Body of pancreas (tissue), 4 donors: ENCODE measurements around the gene THOC7.

ENCODE experiments used
- CTCF ChIP-seq, 7 experiments: fragments of 450-650 bp in 4 of 7; fragments of 200-600 bp in 3 of 7; sonication (generic) in 3 of 7; IDR thresholded peaks; one replicate each; pipeline ENCODE4 v1.5.1; 2016 to 2019; ENCODE audit warnings: antibody characterized with exemption in 7 of 7
- POLR2A ChIP-seq, 3 donors: fragments of 450-650 bp; IDR thresholded peaks; one replicate each; pipeline ENCODE4 v1.6.1; 2016; ENCODE audit warnings: antibody characterized with exemption in 3 of 3, mild to moderate bottlenecking in 2 of 3

- TF ChIP-seq CTCF (IDR thresholded peaks at IDR 0.05), result peak in 1 of 7 experiments; percentile 3
- TF ChIP-seq POLR2A (IDR thresholded peaks at IDR 0.05), result peak in 2 of 3 donors; percentile 17 to 36
Measured at GRCh38 chr3:63863150-63864007, at the start of gene THOC7, which contains the start of gene ATXN7.
